Transverse colon (tissue), 4 donors: Measurements from ENCODE around the gene BSDC1.

ENCODE experiments used
- EP300 ChIP-seq: sonication (generic); formaldehyde crosslinking; IDR thresholded peaks from one replicate; pipeline ENCODE4 v1.6.1; 2017; ENCODE audit warnings: antibody characterized with exemption, low read depth
- POLR2A ChIP-seq: fragments of 450-650 bp; IDR thresholded peaks from one replicate; pipeline ENCODE4 v1.6.1; 2016; ENCODE audit warnings: antibody characterized with exemption, mild to moderate bottlenecking, moderate library complexity
- POLR2AphosphoS5 ChIP-seq, 3 donors: sonication (generic); formaldehyde crosslinking; IDR thresholded peaks; one replicate each; pipeline ENCODE4 v1.6.1; 2016; ENCODE audit warnings: antibody characterized with exemption in 3 of 3
- TF ChIP-seq, protein P1 (sequence below), 5 experiments: fragments of 200-600 bp in 3 of 5; fragments of 450-650 bp in 2 of 5; sonication (generic) in 3 of 5; IDR thresholded peaks; 1 replicate in 2 of 5; 2 replicates in 3 of 5; pipeline ENCODE4 v1.5.1; 2016 to 2017; ENCODE audit warnings: antibody characterized with exemption in 5 of 5, inconsistent platforms in 3 of 5, mild to moderate bottlenecking in 2 of 5, moderate library complexity in 1 of 5

DNA sequence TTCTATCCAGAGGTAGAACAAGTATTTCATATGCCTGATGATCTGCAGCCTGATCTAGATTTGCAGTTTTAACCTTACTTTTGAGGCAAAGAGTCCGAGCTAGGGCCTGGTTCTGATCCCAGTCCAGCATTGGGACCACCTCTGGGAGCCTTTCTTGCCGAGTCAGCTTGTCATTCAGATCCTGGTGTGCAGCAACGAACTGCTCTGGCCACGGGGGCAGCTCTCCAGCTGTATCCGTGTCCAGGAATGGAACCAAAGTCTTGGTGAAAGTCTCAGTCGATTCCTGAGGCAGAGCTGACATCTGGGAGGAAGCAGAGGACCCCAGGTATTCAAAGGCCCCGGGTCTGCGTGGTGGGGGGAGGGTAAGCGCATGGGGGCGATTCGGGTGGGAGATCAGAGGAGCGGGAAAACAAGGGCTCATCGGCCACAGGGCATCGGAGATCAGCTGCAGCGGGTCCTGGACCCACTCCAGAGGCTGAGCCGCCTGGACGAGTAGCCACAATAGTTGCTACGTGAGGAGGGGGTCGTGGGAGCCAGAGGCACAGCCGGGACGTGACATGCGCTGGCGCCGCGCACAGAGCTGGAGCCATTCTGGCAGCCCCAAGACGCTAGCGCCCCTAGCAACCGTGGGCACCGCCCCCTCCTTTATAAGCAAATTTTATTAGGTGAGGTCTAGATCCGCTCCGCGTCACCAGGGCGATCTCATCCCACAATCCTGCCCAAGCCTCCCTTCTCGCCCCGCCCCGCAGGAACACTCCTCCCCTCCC lies 32.4 kb upstream of the BSDC1 start:
- TF ChIP-seq, protein P1, sequence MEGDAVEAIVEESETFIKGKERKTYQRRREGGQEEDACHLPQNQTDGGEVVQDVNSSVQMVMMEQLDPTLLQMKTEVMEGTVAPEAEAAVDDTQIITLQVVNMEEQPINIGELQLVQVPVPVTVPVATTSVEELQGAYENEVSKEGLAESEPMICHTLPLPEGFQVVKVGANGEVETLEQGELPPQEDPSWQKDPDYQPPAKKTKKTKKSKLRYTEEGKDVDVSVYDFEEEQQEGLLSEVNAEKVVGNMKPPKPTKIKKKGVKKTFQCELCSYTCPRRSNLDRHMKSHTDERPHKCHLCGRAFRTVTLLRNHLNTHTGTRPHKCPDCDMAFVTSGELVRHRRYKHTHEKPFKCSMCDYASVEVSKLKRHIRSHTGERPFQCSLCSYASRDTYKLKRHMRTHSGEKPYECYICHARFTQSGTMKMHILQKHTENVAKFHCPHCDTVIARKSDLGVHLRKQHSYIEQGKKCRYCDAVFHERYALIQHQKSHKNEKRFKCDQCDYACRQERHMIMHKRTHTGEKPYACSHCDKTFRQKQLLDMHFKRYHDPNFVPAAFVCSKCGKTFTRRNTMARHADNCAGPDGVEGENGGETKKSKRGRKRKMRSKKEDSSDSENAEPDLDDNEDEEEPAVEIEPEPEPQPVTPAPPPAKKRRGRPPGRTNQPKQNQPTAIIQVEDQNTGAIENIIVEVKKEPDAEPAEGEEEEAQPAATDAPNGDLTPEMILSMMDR (IDR thresholded peaks at IDR 0.05) = no peak
- TF ChIP-seq POLR2A (no peak), EP300 (no peak), POLR2AphosphoS5 (IDR thresholded peaks at IDR 0.05) (no peak)
